GM18520 (cell line): ENCODE data around the gene TRHDE.
"Not testable (repeated sequence)": the region's sequence is repeated elsewhere in the genome, so short reads cannot be mapped to it uniquely, and the experiment has no call there.

ENCODE experiments used
- ATAC-seq: cut with Tn5 transposase; IDR thresholded peaks from one replicate; pipeline ENCODE4 v1.9.1; 2021; ENCODE audit not compliant: unreplicated experiment

The TRHDE gene

DNA sequence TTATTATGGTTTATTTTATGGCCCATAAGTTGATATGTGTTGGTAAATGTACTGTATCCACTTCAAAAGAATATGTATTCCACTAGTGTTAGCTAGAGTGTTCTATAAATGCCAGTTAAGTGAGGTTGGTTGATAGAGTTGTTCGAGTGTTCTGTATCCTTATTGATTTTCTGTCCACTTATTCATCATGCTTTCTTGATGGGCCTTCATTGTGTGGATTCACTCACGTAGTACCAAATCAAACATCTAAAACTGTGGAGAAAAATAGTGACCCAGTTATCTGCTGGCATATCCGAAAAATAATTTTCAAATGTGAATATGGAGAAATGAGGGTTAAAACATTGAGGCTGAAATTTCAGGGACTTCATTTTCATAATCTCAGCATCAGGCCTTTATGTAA lies 230.4 kb downstream of the TRHDE start:
- ATAC-seq: no peak

DNA sequence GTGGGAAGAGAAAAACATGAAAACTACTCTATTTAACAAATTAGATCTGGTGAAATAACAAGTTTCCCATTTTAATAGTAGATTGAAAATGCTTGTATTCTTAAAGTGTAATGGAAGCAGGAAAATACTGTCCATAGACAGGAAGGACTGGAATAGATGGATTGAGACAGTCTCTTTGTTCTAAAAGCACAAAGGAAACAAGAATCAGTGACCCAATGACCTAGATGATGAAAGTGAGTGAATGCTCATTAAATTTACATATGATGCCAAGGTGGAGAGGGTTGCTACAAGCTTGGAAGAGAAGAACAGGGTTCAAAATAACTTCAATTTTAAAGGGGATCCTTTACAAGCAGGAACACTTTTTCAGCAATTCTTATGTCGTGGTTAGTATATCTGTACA lies 233.1 kb downstream of the TRHDE start:
- ATAC-seq: no peak

DNA sequence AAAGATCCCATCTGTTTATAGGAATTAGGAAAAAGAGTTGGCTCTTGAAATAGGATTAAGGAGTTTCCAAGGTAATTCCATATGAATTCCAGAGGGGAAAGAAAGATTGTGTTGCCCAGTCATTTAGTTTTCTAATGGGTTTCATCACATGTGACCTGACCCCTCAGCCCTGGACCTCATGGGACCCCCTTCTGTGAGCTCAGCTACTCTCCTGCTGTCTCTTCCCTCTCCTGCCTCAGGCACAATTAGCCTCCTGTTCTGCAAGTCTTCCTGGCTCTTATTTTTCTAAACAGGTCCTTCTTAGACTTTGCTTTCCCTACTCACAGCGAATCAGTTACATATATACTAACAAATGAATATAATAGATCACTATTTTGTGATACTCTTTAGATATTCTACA lies 237.7 kb downstream of the TRHDE start:
- no peak for ATAC-seq

DNA sequence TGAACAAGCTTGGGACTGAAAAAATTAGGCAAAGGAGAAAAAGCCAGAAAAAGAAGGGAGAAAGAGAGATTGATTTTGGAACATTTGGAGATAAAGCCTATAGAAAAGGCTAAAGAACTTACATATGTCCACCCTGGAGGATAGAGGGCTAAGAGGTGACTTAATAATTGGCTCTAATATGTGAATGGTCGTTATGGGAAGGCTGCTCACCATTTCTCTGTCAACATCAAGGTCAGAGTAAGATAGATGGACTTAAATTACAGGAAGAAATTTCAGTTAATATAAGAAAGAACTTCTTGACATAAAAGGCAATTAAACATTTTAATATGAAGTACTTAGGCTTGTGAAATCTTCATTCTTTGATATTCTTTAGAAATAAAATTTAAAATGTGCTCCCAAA lies 238.6 kb downstream of the TRHDE start:
- no peak for ATAC-seq

DNA sequence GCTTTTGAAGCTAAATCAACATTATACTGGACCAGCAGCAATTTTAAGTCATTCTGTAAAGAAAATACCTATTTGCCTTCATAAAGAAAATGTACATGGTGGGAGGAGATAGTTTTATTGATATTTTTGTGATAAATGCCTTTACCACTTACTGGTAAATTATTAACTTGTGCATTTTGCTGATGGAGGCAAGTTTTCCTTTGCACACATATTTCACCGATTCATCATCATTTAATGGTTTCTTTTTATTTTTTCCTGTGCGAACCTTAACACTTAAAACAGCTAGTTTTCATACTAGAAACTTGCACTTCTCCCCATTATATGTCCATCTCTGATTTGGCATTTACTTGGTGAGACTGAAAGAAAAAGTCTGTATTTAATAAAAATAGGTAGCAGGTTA lies 239.3 kb downstream of the TRHDE start:
- no peak for ATAC-seq

DNA sequence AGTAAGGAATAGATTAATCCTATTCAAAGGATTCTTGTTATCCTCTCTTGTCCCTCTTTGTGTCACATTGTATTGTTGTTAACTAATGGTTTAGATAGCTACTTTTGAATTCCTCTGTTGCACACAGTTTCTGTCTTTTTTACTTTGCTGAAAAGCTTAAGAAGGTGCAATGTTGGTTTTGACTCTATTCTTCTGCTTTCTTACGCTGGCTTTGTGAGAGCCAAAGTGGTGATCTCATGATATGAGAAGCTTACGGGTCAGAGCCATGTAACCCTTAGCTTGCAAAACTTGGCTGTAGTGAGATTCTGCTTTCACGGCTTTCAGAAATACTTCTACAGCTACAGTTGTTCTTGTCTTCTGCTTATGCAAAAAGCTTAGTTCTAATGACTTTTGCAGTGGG lies 239.7 kb downstream of the TRHDE start:
- ATAC-seq: no peak

DNA sequence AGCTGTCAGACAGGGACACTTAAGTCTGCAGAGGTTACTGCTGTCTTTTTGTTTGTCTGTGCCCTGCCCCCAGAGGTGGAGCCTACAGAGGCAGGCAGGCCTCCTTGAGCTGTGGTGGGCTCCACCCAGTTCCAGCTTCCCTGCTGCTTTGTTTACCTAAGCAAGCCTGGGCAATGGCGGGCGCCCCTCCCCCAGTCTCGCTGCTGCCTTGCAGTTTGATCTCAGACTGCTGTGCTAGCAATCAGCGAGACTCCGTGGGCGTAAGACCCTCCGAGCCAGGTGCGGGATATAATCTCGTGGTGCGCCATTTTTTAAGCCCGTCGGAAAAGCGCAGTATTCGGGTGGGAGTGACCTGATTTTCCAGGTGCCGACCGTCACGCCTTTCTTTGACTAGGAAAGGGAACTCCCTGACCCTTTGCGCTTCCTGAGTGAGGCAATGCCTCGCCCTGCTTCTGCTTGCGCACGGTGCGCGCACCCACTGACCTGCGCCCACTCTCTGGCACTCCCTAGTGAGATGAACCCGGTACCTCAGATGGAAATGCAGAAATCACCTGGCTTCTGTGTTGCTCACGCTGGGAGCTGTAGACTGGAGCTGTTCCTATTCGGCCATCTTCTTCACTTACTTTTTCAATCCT lies 248.0 kb downstream of the TRHDE start:
- ATAC-seq: not testable (repeated sequence)

DNA sequence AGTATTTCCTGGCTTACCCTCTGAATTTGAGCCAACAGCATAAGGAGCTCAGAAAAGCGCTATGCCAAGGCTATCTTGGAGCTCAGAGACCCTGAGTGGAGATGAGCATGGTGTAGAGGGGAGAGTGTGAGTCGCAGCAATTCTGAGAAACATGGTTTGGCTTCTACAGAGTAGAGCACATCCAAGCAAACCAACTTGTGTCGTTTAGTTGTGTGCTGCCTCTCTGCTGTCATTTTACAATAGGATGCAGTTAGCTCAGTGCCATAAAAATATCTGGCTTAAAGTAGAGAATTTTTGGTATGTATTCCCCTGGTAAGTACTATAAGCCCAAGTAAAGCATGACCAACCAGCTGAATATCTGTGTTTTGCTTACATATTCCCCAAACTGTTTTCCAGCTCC lies 249.2 kb downstream of the TRHDE start:
- ATAC-seq: no peak

DNA sequence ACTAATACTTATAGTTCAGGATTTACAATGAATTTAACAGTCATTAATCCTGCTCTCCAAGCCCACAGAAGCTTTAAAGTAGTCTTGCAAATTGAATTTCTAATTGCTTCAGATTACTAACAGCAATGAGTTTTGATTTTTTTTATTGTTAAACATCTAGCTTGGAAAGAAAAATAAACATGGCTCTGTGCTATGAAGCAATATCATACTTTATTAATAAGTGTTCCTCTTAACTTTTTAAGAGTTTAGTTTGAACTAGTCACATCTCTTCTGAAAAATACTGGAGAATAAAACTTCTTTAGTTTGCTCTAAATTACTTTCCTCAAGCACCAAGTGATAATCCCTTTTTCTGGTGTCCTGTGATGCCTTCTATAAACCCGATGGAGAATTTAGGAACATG lies 250.2 kb downstream of the TRHDE start:
- ATAC-seq: no peak

DNA sequence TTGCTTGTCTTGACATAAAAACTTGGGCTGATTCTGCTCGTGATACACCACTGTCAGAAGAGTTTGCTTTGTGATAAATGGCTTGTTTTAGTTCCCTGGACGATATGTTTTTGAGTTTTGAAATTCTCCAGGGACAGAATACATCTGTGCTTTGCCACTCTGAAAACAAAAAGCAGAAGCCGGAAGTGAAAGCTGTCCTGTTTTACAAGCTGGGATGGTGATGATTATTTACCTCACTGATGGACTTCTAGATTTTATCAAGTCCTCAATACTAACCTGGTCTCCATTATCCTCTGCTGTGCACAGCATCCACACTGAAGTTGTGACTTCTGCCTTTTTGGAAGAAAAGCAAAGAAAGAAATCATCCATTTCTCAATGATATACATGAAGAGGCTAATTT lies 251.6 kb downstream of the TRHDE start:
- no peak for ATAC-seq

DNA sequence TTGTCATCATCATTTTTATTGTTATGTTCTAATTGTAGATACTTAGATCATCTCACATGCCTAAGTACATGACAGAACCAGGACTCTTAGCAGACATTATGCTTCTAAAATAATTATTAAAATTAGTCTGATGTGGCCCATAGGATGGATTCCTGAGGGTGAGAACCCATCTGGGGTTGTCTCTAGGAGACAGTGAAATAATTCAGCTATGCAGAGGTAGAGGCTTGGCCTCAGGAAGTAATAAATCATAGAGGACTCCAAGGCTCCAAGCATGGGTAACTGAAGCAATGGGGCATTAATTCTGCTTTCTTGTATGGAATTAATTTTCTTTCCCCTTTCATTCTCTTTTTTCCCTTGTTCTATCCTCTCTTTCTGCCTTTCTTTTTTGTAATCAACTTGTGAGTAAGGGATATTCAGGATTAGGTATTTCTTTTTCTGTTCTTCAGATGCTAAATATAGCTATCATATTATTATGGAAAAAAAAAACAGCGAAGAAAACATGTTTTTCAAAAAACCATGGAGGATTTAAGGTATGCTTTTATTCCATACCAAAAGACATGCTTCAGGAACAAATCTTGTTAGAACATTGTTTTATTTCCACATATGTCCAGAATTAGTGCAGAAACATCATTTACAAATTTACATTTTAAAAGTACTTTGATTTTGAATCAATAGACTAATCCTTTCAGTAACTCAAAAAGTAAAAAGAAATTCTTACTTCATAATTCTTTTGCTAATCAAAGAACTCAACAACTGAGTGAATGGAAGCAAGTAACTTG lies 263.2 kb downstream of the TRHDE start:
- ATAC-seq: no peak

DNA sequence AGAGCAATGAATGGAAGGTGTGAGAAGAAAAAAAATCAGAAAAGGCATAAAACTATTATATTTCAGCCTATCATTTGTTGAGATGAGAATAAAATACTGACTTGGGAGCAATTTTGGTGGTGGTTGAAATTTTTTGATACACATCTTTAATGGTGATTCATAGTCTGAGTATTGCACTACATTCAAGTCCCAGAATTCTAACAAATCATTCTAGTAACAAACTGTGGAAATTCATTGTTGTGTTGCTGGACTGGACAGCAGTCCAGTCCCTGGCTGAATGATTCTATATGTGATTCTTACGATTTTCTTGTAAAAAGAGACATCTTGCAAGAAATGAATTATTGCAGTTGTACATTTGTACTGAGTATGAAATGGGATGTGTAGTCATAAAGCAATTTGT lies 268.6 kb downstream of the TRHDE start:
- ATAC-seq: no peak

DNA sequence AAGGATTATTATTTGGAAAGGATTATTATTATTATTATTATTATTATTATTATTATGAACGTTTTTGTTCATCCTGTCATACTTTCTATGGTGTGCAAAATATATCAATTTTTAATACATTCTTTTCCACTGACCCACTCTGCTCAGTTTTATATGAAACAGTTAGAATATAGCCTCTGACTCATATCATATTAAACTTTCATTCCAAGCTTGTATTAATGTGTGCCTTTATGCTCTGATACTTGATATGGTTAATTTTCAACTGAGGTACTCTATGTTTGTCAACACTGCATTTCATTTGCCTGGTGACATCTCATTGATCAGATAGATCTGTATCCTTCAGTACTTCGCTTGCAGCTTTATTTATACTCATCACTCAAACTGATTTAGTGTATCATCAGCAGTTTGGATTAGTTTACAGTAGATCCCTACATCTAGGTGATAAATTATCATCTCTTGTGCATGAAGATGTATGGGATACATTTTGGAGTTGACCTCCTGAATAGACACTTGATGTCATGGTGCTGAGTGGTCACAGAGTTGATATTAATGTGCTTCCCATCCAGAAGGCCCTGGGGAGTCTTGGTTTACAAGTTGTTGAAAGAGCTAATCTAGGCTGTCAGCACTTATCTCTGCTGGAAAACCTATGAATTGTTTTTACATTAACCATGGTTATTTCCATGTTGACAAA lies 271.8 kb downstream of the TRHDE start:
- ATAC-seq: no peak

DNA sequence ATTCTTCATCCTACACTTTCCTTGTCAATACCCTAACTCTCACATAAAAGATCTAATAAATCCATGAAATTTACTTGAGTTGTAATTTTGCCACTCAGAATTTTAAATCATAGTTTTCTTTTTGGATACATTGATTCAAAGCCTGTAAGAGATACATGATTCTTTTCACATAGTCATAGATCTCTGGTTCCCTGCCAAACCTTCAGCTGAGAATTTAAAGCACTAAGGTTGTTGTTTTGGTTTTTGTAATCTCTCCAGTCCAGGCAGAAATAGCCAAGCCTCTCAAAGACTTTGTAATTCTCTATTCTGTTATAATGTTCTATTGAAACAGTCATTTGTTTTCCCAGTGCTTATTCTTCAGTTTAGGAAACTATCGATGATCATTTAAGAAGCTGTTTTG lies 273.9 kb downstream of the TRHDE start:
- no peak for ATAC-seq

DNA sequence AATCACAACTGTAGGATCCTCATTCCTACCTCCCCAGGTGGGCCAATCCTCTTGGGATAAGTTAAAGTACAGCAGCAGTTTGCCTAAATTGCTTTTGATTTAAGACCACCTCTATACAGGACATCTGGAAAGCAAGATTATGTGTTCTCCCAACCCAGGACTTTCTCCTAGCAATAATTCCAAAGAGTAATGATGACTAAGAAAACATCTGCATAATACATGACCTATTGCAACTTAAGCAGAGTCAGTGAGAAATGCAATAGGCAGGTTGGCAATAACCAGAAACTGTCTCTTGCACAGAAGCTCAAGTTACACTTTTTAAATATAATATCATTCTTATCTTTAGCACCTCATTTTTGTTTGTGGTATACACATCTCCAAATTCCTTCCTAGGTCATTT lies 275.4 kb downstream of the TRHDE start:
- ATAC-seq: no peak

DNA sequence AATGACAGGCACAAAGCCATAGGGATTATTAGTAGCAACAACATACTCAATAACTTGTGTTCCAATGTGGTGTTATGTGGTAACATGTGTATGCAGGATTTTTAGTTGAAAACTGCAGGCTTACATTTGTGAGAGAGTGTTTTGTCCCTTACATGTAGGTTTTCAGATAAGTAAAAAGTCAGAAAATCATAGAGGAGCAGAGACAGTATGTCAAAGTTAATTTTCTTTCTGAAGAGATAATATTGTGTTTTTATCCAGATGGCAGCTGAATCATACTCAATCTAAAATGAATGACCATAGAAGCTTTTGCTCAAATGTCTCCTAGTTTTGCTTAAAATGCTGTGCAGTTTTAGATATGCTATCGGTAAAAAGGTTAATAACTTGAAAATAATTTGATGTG lies 277.0 kb downstream of the TRHDE start:
- no peak for ATAC-seq

DNA sequence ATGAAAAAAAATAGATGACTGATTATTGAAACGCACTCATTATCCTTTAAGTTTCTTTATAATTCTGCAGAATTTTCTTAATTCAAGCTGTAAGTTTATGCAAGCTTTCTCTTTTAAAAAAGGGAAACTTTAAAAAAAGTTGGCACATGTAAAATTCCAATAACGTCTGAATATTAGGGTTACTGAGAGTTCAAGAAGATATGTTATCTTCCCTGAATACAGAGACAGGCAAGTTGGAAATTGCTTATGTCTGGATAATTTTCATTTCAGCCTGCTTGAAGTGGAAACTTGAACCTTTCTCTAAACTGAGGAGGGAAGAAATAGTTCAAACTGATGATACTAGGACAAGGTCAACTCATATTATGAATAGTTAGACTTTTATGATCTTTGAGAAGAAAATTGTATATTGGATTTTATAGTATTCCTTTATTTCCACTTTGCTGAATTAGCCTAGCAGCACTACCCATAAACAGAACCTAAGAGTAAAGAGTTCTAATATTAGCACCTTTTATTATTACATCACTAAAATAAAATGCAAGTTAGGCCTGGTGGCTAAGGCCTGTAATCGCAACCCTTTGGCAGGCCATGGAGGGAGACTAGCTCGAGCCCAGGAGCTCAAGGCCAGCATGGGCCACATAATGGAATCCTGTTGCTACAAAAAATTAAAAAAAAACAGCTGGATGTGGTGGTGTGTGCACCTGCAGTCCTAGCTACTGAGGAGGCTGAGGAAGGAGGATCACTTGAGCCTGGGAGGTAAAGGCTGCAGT lies 288.0 kb downstream of the TRHDE start:
- ATAC-seq: no peak

DNA sequence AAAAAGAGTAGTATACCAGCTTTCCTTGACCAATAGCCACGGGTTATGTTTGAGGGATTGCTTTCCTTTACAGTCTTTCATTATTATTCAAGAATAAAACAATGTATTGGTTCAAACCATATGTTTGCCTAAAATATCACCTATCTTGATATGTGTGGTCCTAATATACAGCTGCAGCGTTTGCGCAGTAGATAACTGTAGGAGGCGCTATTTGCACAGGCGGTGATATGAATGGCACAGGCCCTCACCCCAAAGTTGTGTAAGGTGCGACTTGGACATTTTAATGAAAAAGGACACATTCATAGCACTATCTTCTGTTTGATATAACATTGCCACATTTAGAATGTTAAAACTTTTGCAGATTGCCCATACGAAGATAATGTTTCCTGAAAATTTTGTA lies 298.4 kb downstream of the TRHDE start:
- no peak for ATAC-seq

DNA sequence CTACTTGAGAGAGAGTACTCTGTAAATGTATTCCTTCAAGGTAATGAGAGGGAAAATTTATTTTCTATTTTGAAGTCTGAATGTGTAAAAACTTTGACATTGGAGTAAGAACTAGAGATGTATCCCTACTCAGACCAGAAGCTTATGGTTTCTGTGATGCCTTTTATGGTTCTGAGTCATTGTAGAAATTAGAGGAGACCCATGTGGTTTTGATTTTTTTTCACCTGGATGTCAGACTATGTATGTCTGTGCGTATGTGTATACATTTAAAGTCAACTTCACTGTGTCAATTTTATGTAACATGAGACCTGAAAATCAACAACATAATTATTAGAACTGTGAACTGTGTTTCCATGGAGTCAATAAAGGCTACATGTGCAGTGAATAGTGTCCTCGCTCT lies 302.0 kb downstream of the TRHDE start:
- ATAC-seq: no peak

DNA sequence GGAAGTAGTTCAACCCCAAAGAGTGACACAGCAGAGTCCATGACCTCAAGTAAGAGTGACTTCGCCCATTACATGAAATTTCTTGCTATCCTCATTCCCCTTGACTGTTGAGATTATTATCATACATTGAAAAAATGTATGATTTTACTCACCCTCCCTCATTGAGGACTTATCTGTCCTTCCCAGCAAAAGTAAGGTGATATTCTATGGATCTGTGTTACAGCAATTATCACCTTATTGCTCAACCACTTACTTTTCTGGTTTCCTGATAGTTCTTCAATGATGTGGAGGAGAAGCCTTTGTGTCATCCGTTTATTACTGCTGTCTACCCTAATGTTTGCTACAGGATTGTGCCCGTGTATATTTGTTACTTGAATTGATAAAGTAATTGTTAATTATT lies 306.2 kb downstream of the TRHDE start:
- no peak for ATAC-seq

DNA sequence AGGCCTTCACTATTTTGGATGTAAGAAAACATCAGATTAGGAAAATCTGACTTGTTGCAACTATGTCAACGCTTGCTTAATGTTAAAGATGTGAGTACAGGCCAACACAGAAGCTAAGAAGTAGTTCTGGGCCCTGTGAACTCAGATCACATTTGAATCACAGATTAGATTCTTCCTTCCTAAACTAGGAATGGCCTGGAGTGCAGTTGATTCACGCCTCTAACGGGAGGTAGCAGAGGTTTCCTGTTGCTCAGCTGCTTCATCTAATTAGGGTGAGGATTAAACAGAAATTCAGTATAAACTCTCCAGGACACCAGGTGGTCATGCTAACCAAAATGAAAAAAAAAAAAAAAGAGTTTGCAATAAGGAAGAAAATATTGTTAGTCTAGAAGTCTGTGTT lies 314.3 kb downstream of the TRHDE start:
- no peak for ATAC-seq

DNA sequence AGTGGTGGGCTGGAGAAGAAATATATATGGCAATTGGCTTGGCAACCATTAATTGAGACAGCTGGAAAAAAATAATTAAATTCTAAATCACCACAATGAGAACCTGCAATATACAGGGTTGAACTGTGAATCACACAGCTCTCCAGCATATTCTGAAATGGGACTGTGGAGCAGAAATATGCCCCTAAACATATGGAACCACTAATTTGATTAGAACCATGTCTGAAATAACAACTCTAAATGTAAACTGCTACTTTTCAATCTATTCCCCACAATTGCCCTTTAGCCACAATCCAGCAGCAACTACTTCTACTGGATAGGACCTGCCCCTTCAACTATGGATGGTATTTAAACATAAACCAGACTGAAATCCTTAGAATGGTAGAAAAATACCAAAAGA lies 330.4 kb downstream of the TRHDE start:
- no peak for ATAC-seq
